ENCODE results near the gene DNAH17.
"Not testable (repeated sequence)": the region's sequence is repeated elsewhere in the genome, so short reads cannot be mapped to it uniquely, and the experiment has no call there.

The DNAH17 gene

GRCh38 chr17:78523934-78524655, 53.1 kb downstream of the DNAH17 start:
- intact Hi-C loops (cut with micrococcal nuclease) = no loop called here
- H3K27me3 Mint-ChIP-seq = peaks cover 9% of the 10 kb centered on the region
- H3K4me1 Mint-ChIP-seq (ENCODE audit: low read depth) = no peaks in the 10 kb centered on the region
- H3K36me3 Mint-ChIP-seq (ENCODE audit: low read depth) = no peaks in the 10 kb centered on the region
- no peak overlapping the region for H3K4me3 Mint-ChIP-seq
- H3K9me3 Mint-ChIP-seq = no peaks in the 10 kb centered on the region
- H3K27ac Mint-ChIP-seq = no peak overlapping the region

GRCh38 chr17:78522031-78522809, 55.0 kb downstream of the DNAH17 start:
- Mint-ChIP-seq H3K36me3 (ENCODE audit: low read depth) (no peaks in the 10 kb centered on the region), H3K9me3 (no peaks in the 10 kb centered on the region), H3K4me3 (no peak overlapping the region)

GRCh38 chr17:78517421-78517820, 59.8 kb downstream of the DNAH17 start:
- Mint-ChIP-seq H3K9me3 (no peaks in the 10 kb centered on the region), H3K36me3 (ENCODE audit: low read depth) (no peaks in the 10 kb centered on the region), H3K27ac (no peak overlapping the region), H3K4me1 (ENCODE audit: low read depth) (peaks cover 5% of the 10 kb centered on the region), H3K27me3 (peaks cover 4% of the 10 kb centered on the region), H3K4me3 (no peak overlapping the region)
- intact Hi-C loops (cut with micrococcal nuclease) = no loop called here

More at GRCh38 chr17:78522031-78522809, 55.0 kb downstream of the DNAH17 start:
- Mint-ChIP-seq H3K4me1 (ENCODE audit: low read depth) (peaks cover 5% of the 10 kb centered on the region), H3K27ac (no peak overlapping the region), H3K27me3 (peaks cover 5% of the 10 kb centered on the region)
- intact Hi-C loops (cut with micrococcal nuclease) = no loop called here

GRCh38 chr17:78515480-78515879, 61.7 kb downstream of the DNAH17 start:
- Mint-ChIP-seq H3K36me3 (ENCODE audit: low read depth) (no peaks in the 10 kb centered on the region), H3K4me1 (ENCODE audit: low read depth) (peaks cover 5% of the 10 kb centered on the region), H3K27ac (no peak overlapping the region), H3K4me3 (no peak overlapping the region), H3K27me3 (no peaks in the 10 kb centered on the region), H3K9me3 (no peaks in the 10 kb centered on the region)
- intact Hi-C loops (cut with micrococcal nuclease) = no loop called here

GRCh38 chr17:78514521-78514920, 62.7 kb downstream of the DNAH17 start:
- H3K27ac Mint-ChIP-seq = no peak overlapping the region
- intact Hi-C loops (cut with micrococcal nuclease) = no loop called here
- peaks cover 5% of the 10 kb centered on the region for H3K4me1 Mint-ChIP-seq (ENCODE audit: low read depth)
- H3K9me3 Mint-ChIP-seq = no peaks in the 10 kb centered on the region
- no peaks in the 10 kb centered on the region for H3K27me3 Mint-ChIP-seq
- H3K4me3 Mint-ChIP-seq = no peak overlapping the region
- no peaks in the 10 kb centered on the region for H3K36me3 Mint-ChIP-seq (ENCODE audit: low read depth)

- no peak overlapping the region for H3K4me3 Mint-ChIP-seq
- no peaks in the 10 kb centered on the region for H3K36me3 Mint-ChIP-seq (ENCODE audit: low read depth)
- intact Hi-C loops (cut with micrococcal nuclease) = no loop called here
- no peak overlapping the region for H3K27ac Mint-ChIP-seq
- H3K4me1 Mint-ChIP-seq (ENCODE audit: low read depth) = peaks cover 5% of the 10 kb centered on the region
- peaks cover 4% of the 10 kb centered on the region for H3K27me3 Mint-ChIP-seq
- no peaks in the 10 kb centered on the region for H3K9me3 Mint-ChIP-seq
These were observed 64.2 kb downstream of the DNAH17 start for GRCh38 chr17:78512976-78513375.

- intact Hi-C loops (cut with micrococcal nuclease) = no loop called here
- no peak overlapping the region for H3K27ac Mint-ChIP-seq
- no peaks in the 10 kb centered on the region for H3K9me3 Mint-ChIP-seq
- H3K27me3 Mint-ChIP-seq = peaks cover 23% of the 10 kb centered on the region
- no peaks in the 10 kb centered on the region for H3K36me3 Mint-ChIP-seq (ENCODE audit: low read depth)
- H3K4me1 Mint-ChIP-seq (ENCODE audit: low read depth) = no peaks in the 10 kb centered on the region
- no peak overlapping the region for H3K4me3 Mint-ChIP-seq
These were observed 66.8 kb downstream of the DNAH17 start for GRCh38 chr17:78510141-78511075.

- H3K4me1 Mint-ChIP-seq (ENCODE audit: low read depth) = no peaks in the 10 kb centered on the region
- H3K27me3 Mint-ChIP-seq = peaks cover 27% of the 10 kb centered on the region
- no peak overlapping the region for H3K4me3 Mint-ChIP-seq
- intact Hi-C loops (cut with micrococcal nuclease) = no loop called here
- H3K27ac Mint-ChIP-seq = no peak overlapping the region
- no peaks in the 10 kb centered on the region for H3K9me3 Mint-ChIP-seq
- no peaks in the 10 kb centered on the region for H3K36me3 Mint-ChIP-seq (ENCODE audit: low read depth)
These were observed 69.7 kb downstream of the DNAH17 start for GRCh38 chr17:78507526-78507925.

GRCh38 chr17:78506454-78507309, 70.5 kb downstream of the DNAH17 start:
- H3K4me3 Mint-ChIP-seq = no peak overlapping the region
- peaks cover 29% of the 10 kb centered on the region for H3K27me3 Mint-ChIP-seq
- no peak overlapping the region for H3K27ac Mint-ChIP-seq
- no peaks in the 10 kb centered on the region for H3K36me3 Mint-ChIP-seq (ENCODE audit: low read depth)
- H3K9me3 Mint-ChIP-seq = no peaks in the 10 kb centered on the region
- peaks cover 2% of the 10 kb centered on the region for H3K4me1 Mint-ChIP-seq (ENCODE audit: low read depth)
- intact Hi-C loops (cut with micrococcal nuclease) = no loop called here

GRCh38 chr17:78504156-78504925, 72.9 kb downstream of the DNAH17 start:
- Mint-ChIP-seq H3K4me3 (no peak overlapping the region), H3K4me1 (ENCODE audit: low read depth) (peaks cover 6% of the 10 kb centered on the region), H3K27ac (no peak overlapping the region), H3K36me3 (ENCODE audit: low read depth) (no peaks in the 10 kb centered on the region), H3K27me3 (peaks cover 29% of the 10 kb centered on the region), H3K9me3 (no peaks in the 10 kb centered on the region)
- intact Hi-C loops (cut with micrococcal nuclease) = no loop called here

GRCh38 chr17:78503388-78503787, 73.8 kb downstream of the DNAH17 start:
- H3K27ac Mint-ChIP-seq; H3K4me1 Mint-ChIP-seq (ENCODE audit: low read depth); intact Hi-C loops (cut with micrococcal nuclease); H3K9me3 Mint-ChIP-seq; H3K4me3 Mint-ChIP-seq; H3K36me3 Mint-ChIP-seq (ENCODE audit: low read depth): not testable (repeated sequence)
- H3K27me3 Mint-ChIP-seq = peaks cover 33% of the 10 kb centered on the region

- H3K27ac Mint-ChIP-seq = no peak overlapping the region
- H3K36me3 Mint-ChIP-seq (ENCODE audit: low read depth) = no peaks in the 10 kb centered on the region
- no peak overlapping the region for H3K4me3 Mint-ChIP-seq
- H3K9me3 Mint-ChIP-seq = no peaks in the 10 kb centered on the region
- H3K27me3 Mint-ChIP-seq = peaks cover 29% of the 10 kb centered on the region
- H3K4me1 Mint-ChIP-seq (ENCODE audit: low read depth) = peaks cover 6% of the 10 kb centered on the region
- intact Hi-C loops (cut with micrococcal nuclease) = no loop called here
These were observed 74.5 kb downstream of the DNAH17 start for GRCh38 chr17:78502611-78503148.
